Large intestine (tissue), 3 donors: ENCODE results near the gene PTPRE. TPM values are rescaled to one million over a fixed set of nuclear protein-coding genes. Genes with fewer than 3 reads are reported as not detected.

Experiments
- DNase-seq, 2 donors: peaks; one replicate each; pipeline versions ENCODE4 v3.0.0 to v3.0.0-alpha.2; 2013
- H3K27ac ChIP-seq: one replicate; pipeline ENCODE4 v1.5.1; 2013; ENCODE audit warnings: low read length
- H3K27me3 ChIP-seq: 2 replicates; pipeline ENCODE4 v1.6.1; 2013; ENCODE audit warnings: low read length; ENCODE audit not compliant: control insufficient read depth, insufficient read depth
- H3K36me3 ChIP-seq: 2 replicates; pipeline ENCODE4 v1.6.1; 2013; ENCODE audit warnings: low read length; ENCODE audit not compliant: control insufficient read depth, insufficient read depth
- H3K4me1 ChIP-seq: one replicate; pipeline ENCODE4 v1.6.1; 2013; ENCODE audit warnings: low read length; ENCODE audit not compliant: control insufficient read depth, insufficient read depth
- H3K4me3 ChIP-seq: one replicate; pipeline ENCODE4 v1.5.1; 2013; ENCODE audit warnings: low read length
- H3K9me3 ChIP-seq: one replicate; pipeline ENCODE4 v1.6.1; 2013; ENCODE audit warnings: mild to moderate bottlenecking, low read depth, low read length, moderate library complexity; ENCODE audit not compliant: control insufficient read depth
- WGBS: methylation state at CpG from one replicate; pipeline ENCODE4 v1.1.5; 2013; ENCODE audit warnings: low lambda C conversion rate; ENCODE audit not compliant: insufficient coverage; 5-methylcytosine and 5-hydroxymethylcytosine counted together
- polyA plus RNA-seq: library from polyadenylated mRNA; unstranded; fragments of 120-200 nt; gene quantifications from one replicate; pipeline ENCODE4 v1.2.1, GENCODE V29; 2013

The PTPRE gene
- polyA plus RNA-seq, 1 donor, result 21.6 TPM

GRCh38 chr10:127926455-127926854, 19.6 kb downstream of the PTPRE start:
- Histone ChIP-seq H3K9me3 (peaks cover 2% of the 10 kb centered on the region), H3K4me3 (no peak overlapping the region), H3K27ac (no peak overlapping the region), H3K4me1 (peaks cover 18% of the 10 kb centered on the region), H3K36me3 (no peaks in the 10 kb centered on the region), H3K27me3 (no peaks in the 10 kb centered on the region)
- DNase-seq, result no peak
- no CpG with 5 or more reads among the region's 8 CpGs for WGBS

- no peak for DNase-seq
- no peaks in the 10 kb centered on the region for H3K27me3 ChIP-seq
- peak overlapping the region; percentile 8 for H3K27ac ChIP-seq
- WGBS, result no CpG with 5 or more reads among the region's 10 CpGs
- H3K4me1 ChIP-seq, result peaks cover 4% of the 10 kb centered on the region
- no peak overlapping the region for H3K4me3 ChIP-seq
- H3K36me3 ChIP-seq, result no peaks in the 10 kb centered on the region
- peaks cover 2% of the 10 kb centered on the region for H3K9me3 ChIP-seq
Measured at GRCh38 chr10:127928021-127928806, 21.3 kb downstream of the PTPRE start.

DNA sequence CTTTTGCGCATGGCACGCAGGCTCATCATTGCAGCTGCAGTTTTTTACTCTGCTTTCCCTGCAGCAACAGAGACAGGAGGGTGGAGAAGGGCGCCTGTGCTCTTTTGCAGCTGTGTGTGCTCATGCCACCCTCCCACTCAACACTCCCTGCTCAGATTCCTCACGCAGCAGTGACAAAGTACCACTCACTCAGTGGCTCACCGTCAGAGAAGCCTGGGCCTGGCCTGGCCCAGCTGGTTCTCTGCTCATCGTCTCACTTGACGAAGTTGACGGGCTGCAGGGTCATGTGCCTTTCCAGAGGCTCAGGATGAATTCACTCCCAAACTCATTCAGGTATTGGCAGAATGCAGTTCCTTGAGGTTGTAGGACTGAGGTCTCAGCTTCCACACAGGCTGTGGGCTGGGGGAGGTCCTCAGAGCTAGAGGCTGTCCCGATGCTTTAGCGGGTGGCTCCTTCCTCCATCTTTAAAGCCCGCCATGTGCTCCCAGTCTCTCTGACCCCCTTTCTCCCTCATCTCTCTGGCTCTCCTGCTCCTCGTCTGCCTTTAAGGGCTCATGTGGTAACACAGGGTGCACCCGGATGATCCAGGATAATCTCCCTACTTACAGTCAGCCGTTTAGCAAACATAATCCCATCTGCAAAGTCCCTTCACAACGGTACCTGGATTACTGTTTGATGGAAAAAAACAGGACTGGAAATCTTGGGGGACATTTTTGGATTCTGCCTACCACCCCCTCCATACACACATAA, 25.8 kb downstream of the PTPRE start:
- no CpG with 5 or more reads among the region's 15 CpGs for WGBS
- H3K9me3 ChIP-seq, result no peaks in the 10 kb centered on the region
- no peaks in the 10 kb centered on the region for H3K27me3 ChIP-seq
- no peaks in the 10 kb centered on the region for H3K4me1 ChIP-seq
- no peak overlapping the region for H3K4me3 ChIP-seq
- no peak overlapping the region for H3K27ac ChIP-seq
- peaks cover 10% of the 10 kb centered on the region for H3K36me3 ChIP-seq
- DNase-seq, result no peak

GRCh38 chr10:127933271-127933670, 26.4 kb downstream of the PTPRE start:
- 100% methylated on average over 1 of the region's 5 CpGs for WGBS
- no peak overlapping the region for H3K4me3 ChIP-seq
- no peak for DNase-seq
- H3K36me3 ChIP-seq, result peaks cover 10% of the 10 kb centered on the region
- no peaks in the 10 kb centered on the region for H3K9me3 ChIP-seq
- no peaks in the 10 kb centered on the region for H3K4me1 ChIP-seq
- H3K27ac ChIP-seq, result no peak overlapping the region
- no peaks in the 10 kb centered on the region for H3K27me3 ChIP-seq

GRCh38 chr10:127934383-127934782, 27.5 kb downstream of the PTPRE start:
- no peak overlapping the region for H3K4me3 ChIP-seq
- peaks cover 10% of the 10 kb centered on the region for H3K36me3 ChIP-seq
- no peaks in the 10 kb centered on the region for H3K9me3 ChIP-seq
- DNase-seq, result no peak
- no peaks in the 10 kb centered on the region for H3K27me3 ChIP-seq
- H3K27ac ChIP-seq, result no peak overlapping the region
- no CpG with 5 or more reads among the region's 14 CpGs for WGBS
- no peaks in the 10 kb centered on the region for H3K4me1 ChIP-seq

DNA sequence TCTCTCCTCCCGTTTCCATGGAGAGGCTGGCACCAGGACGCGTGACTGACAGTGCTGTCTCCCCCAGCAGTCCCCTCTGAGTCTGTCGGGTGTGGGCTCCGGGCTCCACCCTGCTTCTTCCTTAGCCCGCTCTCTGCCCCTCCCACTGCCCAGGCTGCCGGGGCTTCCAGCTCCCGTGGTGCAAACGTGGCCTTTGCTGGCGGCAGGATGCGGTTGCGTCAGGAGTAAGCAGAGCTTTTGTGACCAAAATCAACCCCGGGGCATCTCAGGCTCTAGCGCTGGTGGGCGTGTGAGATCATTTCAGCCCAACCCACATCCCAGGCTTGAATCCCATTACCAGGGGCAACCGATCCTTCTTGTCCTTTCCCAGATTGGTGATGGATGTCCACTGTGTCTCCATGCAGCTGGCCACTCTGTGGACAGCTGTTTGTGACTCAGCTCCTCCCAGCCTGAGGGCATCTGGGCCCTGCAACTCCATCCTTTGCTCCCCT, 28.2 kb downstream of the PTPRE start:
- no CpG with 5 or more reads among the region's 16 CpGs for WGBS

GRCh38 chr10:127937069-127937468, 30.2 kb downstream of the PTPRE start:
- no peak for DNase-seq
- Histone ChIP-seq H3K4me1 (no peaks in the 10 kb centered on the region), H3K4me3 (no peak overlapping the region), H3K27ac (no peak overlapping the region), H3K36me3 (peaks cover 10% of the 10 kb centered on the region), H3K9me3 (no peaks in the 10 kb centered on the region), H3K27me3 (no peaks in the 10 kb centered on the region)

More for the DNA sequence above, 28.2 kb downstream of the PTPRE start:
- H3K36me3 ChIP-seq, result peaks cover 10% of the 10 kb centered on the region
- no peak overlapping the region for H3K27ac ChIP-seq
- DNase-seq, result no peak
- no peaks in the 10 kb centered on the region for H3K27me3 ChIP-seq
- no peaks in the 10 kb centered on the region for H3K4me1 ChIP-seq
- no peaks in the 10 kb centered on the region for H3K9me3 ChIP-seq
- no peak overlapping the region for H3K4me3 ChIP-seq

GRCh38 chr10:127937915-127938463, 31.1 kb downstream of the PTPRE start:
- DNase-seq, result no peak
- no peak overlapping the region for H3K27ac ChIP-seq
- WGBS, result 100% methylated on average over 1 of the region's 5 CpGs
- H3K4me1 ChIP-seq, result no peaks in the 10 kb centered on the region
- H3K4me3 ChIP-seq, result no peak overlapping the region
- no peaks in the 10 kb centered on the region for H3K9me3 ChIP-seq
- H3K27me3 ChIP-seq, result no peaks in the 10 kb centered on the region
- peaks cover 10% of the 10 kb centered on the region for H3K36me3 ChIP-seq

- H3K9me3 ChIP-seq, result no peaks in the 10 kb centered on the region
- no CpG with 5 or more reads among the region's 4 CpGs for WGBS
Measured at GRCh38 chr10:127939786-127940330, 33.0 kb downstream of the PTPRE start.

GRCh38 chr10:127940866-127941640, 34.1 kb downstream of the PTPRE start:
- peaks cover 10% of the 10 kb centered on the region for H3K4me1 ChIP-seq
- H3K27me3 ChIP-seq, result no peaks in the 10 kb centered on the region
- no peaks in the 10 kb centered on the region for H3K9me3 ChIP-seq
- DNase-seq, result no peak
- WGBS, result no CpG with 5 or more reads among the region's 6 CpGs
- H3K4me3 ChIP-seq, result no peak overlapping the region
- no peak overlapping the region for H3K27ac ChIP-seq
- H3K36me3 ChIP-seq, result no peaks in the 10 kb centered on the region

More at GRCh38 chr10:127939786-127940330, 33.0 kb downstream of the PTPRE start:
- H3K4me1 ChIP-seq, result no peaks in the 10 kb centered on the region
- DNase-seq, result no peak
- H3K4me3 ChIP-seq, result no peak overlapping the region
- no peak overlapping the region for H3K27ac ChIP-seq
- peaks cover 6% of the 10 kb centered on the region for H3K36me3 ChIP-seq
- H3K27me3 ChIP-seq, result no peaks in the 10 kb centered on the region
